SK-N-SH (cell line): Measurements from ENCODE around the gene ZNF189. TPM values are rescaled to one million over a fixed set of nuclear protein-coding genes. Genes with fewer than 3 reads are reported as not detected.

Experiments used
- CTCF ChIA-PET: fragments of 300-600, 350-600 bp; formaldehyde crosslinking; extraction: SDS; loops from one replicate; lab custom pipeline; 2021; lab: Yijun Ruan, JAX
- POLR2A ChIA-PET: fragments of 350-600 bp; sonication (Branson Sonifier 250); formaldehyde crosslinking; extraction: SDS; loops from one replicate; lab custom pipeline; 2020; ENCODE audit warnings: antibody characterized with exemption, inconsistent platforms; lab: Yijun Ruan, JAX
- DNase-seq: peaks from one replicate; pipeline ENCODE4 v3.0.0; 2012
- H2AFZ ChIP-seq: fragments of 200-600 bp; sonication (generic); 2 replicates; pipeline ENCODE4 v1.8.1; 2016; ENCODE audit warnings: antibody characterized with exemption, mild to moderate bottlenecking, low read depth
- H3F3A ChIP-seq: fragments of 200-600 bp; sonication (generic); replicated peaks from 2 replicates; pipeline ENCODE3; 2016; ENCODE audit warnings: antibody characterized with exemption, mild to moderate bottlenecking; ENCODE audit not compliant: insufficient read depth
- H3K27ac ChIP-seq, 2 experiments: fragments of 200-500 bp in 1 of 2; fragments of 200-600 bp in 1 of 2; sonication (Bioruptor generic) in 1 of 2; sonication (generic), shearing (Covaris generic) in 1 of 2; 2 replicates each; pipeline versions ENCODE4 v1.5.1 to v1.6.1; 2014 to 2016; ENCODE audit warnings: low read depth in 2 of 2, inconsistent platforms in 1 of 2, low read length in 1 of 2, mild to moderate bottlenecking in 1 of 2, mixed read lengths in 1 of 2
- H3K27me3 ChIP-seq: fragments of 200-600 bp; sonication (generic), shearing (Covaris generic); 2 replicates; pipeline ENCODE4 v1.6.1; 2016; ENCODE audit warnings: mixed run types; ENCODE audit not compliant: insufficient read depth
- H3K36me3 ChIP-seq, 2 experiments: fragments of 200-500 bp in 1 of 2; fragments of 200-600 bp in 1 of 2; sonication (Bioruptor generic) in 1 of 2; sonication (generic) in 1 of 2; replicated peaks in 1 of 2; 2 replicates each; pipeline versions ENCODE3 to v1.5.1; 2014 to 2016; ENCODE audit warnings: low read length in 1 of 2, mild to moderate bottlenecking in 1 of 2; ENCODE audit not compliant: insufficient read depth in 2 of 2, control insufficient read depth in 1 of 2
- H3K4me1 ChIP-seq, 2 experiments: fragments of 200-500 bp in 1 of 2; fragments of 200-600 bp in 1 of 2; sonication (Bioruptor generic) in 1 of 2; sonication (generic), shearing (Covaris generic) in 1 of 2; 2 replicates each; pipeline versions ENCODE4 v1.5.1 to v1.6.1; 2014 to 2016; ENCODE audit warnings: low read depth in 1 of 2, low read length in 1 of 2, mixed run types in 1 of 2; ENCODE audit not compliant: insufficient read depth in 2 of 2, control insufficient read depth in 1 of 2
- H3K4me2 ChIP-seq: fragments of 200-600 bp; sonication (generic), shearing (Covaris generic); 2 replicates; pipeline ENCODE4 v1.6.1; 2017; ENCODE audit warnings: mixed run types
- H3K4me3 ChIP-seq, 2 experiments: fragments of 200-500 bp in 1 of 2; fragments of 200-600 bp in 1 of 2; sonication (Bioruptor generic) in 1 of 2; sonication (generic), shearing (Covaris generic) in 1 of 2; 2 replicates each; pipeline versions ENCODE4 v1.5.1 to v1.8.1; 2014 to 2016; ENCODE audit warnings: low read depth in 2 of 2, inconsistent platforms in 1 of 2, low read length in 1 of 2, mild to moderate bottlenecking in 1 of 2, mixed read lengths in 1 of 2, moderate library complexity in 1 of 2
- H3K79me2 ChIP-seq: fragments of 200-600 bp; sonication (generic); 2 replicates; pipeline ENCODE4 v1.8.1; 2017; ENCODE audit warnings: mild to moderate bottlenecking; ENCODE audit not compliant: insufficient read depth
- H3K9ac ChIP-seq: fragments of 200-600 bp; sonication (generic); 2 replicates; pipeline ENCODE4 v1.6.1; 2017; ENCODE audit warnings: mixed run types
- H3K9me2 ChIP-seq: fragments of 200-600 bp; sonication (generic); 2 replicates; pipeline ENCODE4 v1.6.1; 2017; ENCODE audit warnings: mixed run types
- H3K9me3 ChIP-seq: fragments of 200-600 bp; sonication (generic); 2 replicates; pipeline ENCODE4 v1.6.1; 2017; ENCODE audit warnings: mixed run types, mild to moderate bottlenecking, moderate library complexity
- H4K20me1 ChIP-seq: fragments of 200-600 bp; sonication (generic); 2 replicates; pipeline ENCODE4 v1.6.1; 2017; ENCODE audit warnings: mild to moderate bottlenecking, mixed run types; ENCODE audit not compliant: insufficient read depth
- CHD2 ChIP-seq: fragments of 150-350 bp; IDR thresholded peaks from 2 replicates; pipeline ENCODE4 v1.6.1; 2018; ENCODE audit warnings: low read length; ENCODE audit not compliant: partially characterized antibody
- ELF1 ChIP-seq: IDR thresholded peaks from 2 replicates; pipeline ENCODE4 v1.4.0; 2012
- FOXJ3 ChIP-seq: sonication (generic); formaldehyde crosslinking; IDR thresholded peaks from 2 replicates; pipeline ENCODE4 v1.5.1; 2020; ENCODE audit warnings: mild to moderate bottlenecking, missing genetic modification reagents
- GATA2 ChIP-seq: sonication (generic); formaldehyde crosslinking; IDR thresholded peaks from 2 replicates; pipeline ENCODE4 v1.5.0; 2020; ENCODE audit warnings: mild to moderate bottlenecking, missing genetic modification reagents
- REST ChIP-seq: IDR thresholded peaks from 2 replicates; pipeline ENCODE4 v1.6.1; 2012; ENCODE audit warnings: mild to moderate bottlenecking, low read depth, low read length, moderate library complexity
- SIN3A ChIP-seq: IDR thresholded peaks from 2 replicates; pipeline ENCODE4 v1.6.1; 2012; ENCODE audit warnings: low read depth, mild to moderate bottlenecking, low read length, moderate library complexity, borderline replicate concordance
- TAF1 ChIP-seq: IDR thresholded peaks from 2 replicates; pipeline ENCODE4 v1.6.1; 2012; ENCODE audit warnings: low read depth, mild to moderate bottlenecking, low read length, moderate library complexity, borderline replicate concordance
- polyA plus RNA-seq, 3 experiments: library from polyadenylated mRNA; depleted of rRNA; stranded (reverse); fragments of >200 nt; gene quantifications; 2 replicates each; pipeline ENCODE4 v1.2.3, GENCODE V29; 2012
- TF ChIP-seq, protein P1 (sequence below): IDR thresholded peaks from 2 replicates; pipeline ENCODE4 v1.4.0; 2012; ENCODE audit warnings: low read depth
- TF ChIP-seq, protein P2 (sequence below): IDR thresholded peaks from 2 replicates; pipeline ENCODE4; 2012
- TF ChIP-seq, protein P3 (sequence below): IDR thresholded peaks from 2 replicates; pipeline ENCODE4 v1.4.0; 2012; ENCODE audit warnings: low read depth, borderline replicate concordance
- TF ChIP-seq, protein P4 (sequence below): fragments of 150-350 bp; IDR thresholded peaks from 2 replicates; pipeline ENCODE4 v1.6.1; 2017; ENCODE audit warnings: antibody characterized with exemption, low read length, low read depth, borderline replicate concordance

ZNF189 gene
- polyA plus RNA-seq, 1 of the 3 experiments (the other 2 are of a cell fraction) = 2.9 TPM

DNA sequence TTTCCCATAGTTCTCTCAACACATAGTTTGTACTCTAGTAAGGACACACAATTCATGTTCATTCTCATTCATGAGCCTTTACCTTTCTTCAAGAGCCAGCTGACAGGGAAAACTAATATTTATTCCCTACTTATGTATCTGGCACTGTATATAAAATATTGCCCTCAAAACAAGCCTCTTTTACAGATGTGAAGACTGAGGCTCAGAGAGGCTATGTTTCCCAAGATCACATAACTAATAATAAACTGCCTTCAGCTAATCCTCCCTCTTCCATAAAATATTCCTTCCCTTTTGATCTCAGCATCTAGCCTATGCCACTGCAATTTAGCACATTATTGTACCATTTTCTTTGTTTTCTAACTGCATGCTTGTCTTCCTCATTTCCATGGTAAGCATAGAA lies 18.7 kb downstream of the ZNF189 start:
- H3K79me2 ChIP-seq = no peaks in the 10 kb centered on the region
- H3K36me3 ChIP-seq = no peaks in the 10 kb centered on the region
- no peak for DNase-seq
- ChIA-PET POLR2A (no interaction called here), CTCF (interaction anchor here (1.4 kb wide), 1 partner anchor 42 kb away, joined by 4 read pairs; no protein-coding TSS in a partner anchor)
- TF ChIP-seq, protein P1, sequence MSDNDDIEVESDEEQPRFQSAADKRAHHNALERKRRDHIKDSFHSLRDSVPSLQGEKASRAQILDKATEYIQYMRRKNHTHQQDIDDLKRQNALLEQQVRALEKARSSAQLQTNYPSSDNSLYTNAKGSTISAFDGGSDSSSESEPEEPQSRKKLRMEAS = no peak
- TF ChIP-seq, protein P2, sequence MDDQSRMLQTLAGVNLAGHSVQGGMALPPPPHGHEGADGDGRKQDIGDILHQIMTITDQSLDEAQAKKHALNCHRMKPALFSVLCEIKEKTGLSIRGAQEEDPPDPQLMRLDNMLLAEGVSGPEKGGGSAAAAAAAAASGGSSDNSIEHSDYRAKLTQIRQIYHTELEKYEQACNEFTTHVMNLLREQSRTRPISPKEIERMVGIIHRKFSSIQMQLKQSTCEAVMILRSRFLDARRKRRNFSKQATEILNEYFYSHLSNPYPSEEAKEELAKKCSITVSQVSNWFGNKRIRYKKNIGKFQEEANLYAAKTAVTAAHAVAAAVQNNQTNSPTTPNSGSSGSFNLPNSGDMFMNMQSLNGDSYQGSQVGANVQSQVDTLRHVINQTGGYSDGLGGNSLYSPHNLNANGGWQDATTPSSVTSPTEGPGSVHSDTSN = no peak
- TF ChIP-seq FOXJ3 = no peak
- TF ChIP-seq REST = no peak
- no peak overlapping the region for H2AFZ ChIP-seq
- no peaks in the 10 kb centered on the region for H3K9me2 ChIP-seq
- no peak overlapping the region for H3K4me3 ChIP-seq
- no peaks in the 10 kb centered on the region for H3K27me3 ChIP-seq
- H3K27ac ChIP-seq = no peak overlapping the region
- no peaks in the 10 kb centered on the region for H3K4me1 ChIP-seq
- H3K9ac ChIP-seq = no peak overlapping the region
- H3K4me2 ChIP-seq = no peak overlapping the region
- no peaks in the 10 kb centered on the region for H3K9me3 ChIP-seq
- H3F3A ChIP-seq = peaks cover 6% of the 10 kb centered on the region
- no peaks in the 10 kb centered on the region for H4K20me1 ChIP-seq

DNA sequence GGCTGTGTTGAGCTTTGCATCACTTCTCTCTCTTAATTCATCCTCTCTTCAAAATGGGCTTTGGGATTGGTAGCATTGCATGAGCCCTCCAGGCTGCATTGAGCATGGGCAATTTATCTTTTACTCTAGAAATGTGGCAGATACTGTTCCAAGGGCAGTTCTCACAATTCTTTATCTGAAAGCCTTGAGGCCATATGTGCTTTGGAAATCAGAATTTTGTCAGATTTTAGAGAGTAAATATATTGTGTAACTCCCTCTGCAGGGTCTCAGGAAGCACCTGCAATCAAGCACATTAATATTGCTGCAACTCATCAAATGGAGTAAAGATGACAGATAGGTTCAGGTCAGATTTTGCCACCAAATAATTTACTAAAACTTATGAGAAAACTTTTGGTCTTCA lies 19.3 kb downstream of the ZNF189 start:
- ChIA-PET CTCF (interaction anchor here (1.2 kb wide), 1 partner anchor 10 kb away, joined by 3 read pairs; no protein-coding TSS in a partner anchor), POLR2A (no interaction called here)

More for the DNA sequence above, 19.3 kb downstream of the ZNF189 start:
- Histone ChIP-seq H3K4me3 (no peak overlapping the region), H3K4me1 (no peaks in the 10 kb centered on the region), H3K9me2 (no peaks in the 10 kb centered on the region), H3K36me3 (no peaks in the 10 kb centered on the region), H3K4me2 (no peak overlapping the region), H3K9me3 (no peaks in the 10 kb centered on the region), H2AFZ (no peak overlapping the region), H3K27ac (no peak overlapping the region; a peak in 1 of 4 replicates), H4K20me1 (no peaks in the 10 kb centered on the region), H3K9ac (no peak overlapping the region), H3F3A (peaks cover 6% of the 10 kb centered on the region), H3K27me3 (no peaks in the 10 kb centered on the region), H3K79me2 (no peaks in the 10 kb centered on the region)
- TF ChIP-seq TAF1 (no peak), CHD2 (no peak), ELF1 (no peak), SIN3A (no peak), GATA2 (CRISPR knock-in tag) (no peak)
- TF ChIP-seq, protein P3, sequence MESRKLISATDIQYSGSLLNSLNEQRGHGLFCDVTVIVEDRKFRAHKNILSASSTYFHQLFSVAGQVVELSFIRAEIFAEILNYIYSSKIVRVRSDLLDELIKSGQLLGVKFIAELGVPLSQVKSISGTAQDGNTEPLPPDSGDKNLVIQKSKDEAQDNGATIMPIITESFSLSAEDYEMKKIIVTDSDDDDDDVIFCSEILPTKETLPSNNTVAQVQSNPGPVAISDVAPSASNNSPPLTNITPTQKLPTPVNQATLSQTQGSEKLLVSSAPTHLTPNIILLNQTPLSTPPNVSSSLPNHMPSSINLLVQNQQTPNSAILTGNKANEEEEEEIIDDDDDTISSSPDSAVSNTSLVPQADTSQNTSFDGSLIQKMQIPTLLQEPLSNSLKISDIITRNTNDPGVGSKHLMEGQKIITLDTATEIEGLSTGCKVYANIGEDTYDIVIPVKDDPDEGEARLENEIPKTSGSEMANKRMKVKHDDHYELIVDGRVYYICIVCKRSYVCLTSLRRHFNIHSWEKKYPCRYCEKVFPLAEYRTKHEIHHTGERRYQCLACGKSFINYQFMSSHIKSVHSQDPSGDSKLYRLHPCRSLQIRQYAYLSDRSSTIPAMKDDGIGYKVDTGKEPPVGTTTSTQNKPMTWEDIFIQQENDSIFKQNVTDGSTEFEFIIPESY = no peak
- TF ChIP-seq, protein P4, sequence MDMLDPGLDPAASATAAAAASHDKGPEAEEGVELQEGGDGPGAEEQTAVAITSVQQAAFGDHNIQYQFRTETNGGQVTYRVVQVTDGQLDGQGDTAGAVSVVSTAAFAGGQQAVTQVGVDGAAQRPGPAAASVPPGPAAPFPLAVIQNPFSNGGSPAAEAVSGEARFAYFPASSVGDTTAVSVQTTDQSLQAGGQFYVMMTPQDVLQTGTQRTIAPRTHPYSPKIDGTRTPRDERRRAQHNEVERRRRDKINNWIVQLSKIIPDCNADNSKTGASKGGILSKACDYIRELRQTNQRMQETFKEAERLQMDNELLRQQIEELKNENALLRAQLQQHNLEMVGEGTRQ = no peak
- DNase-seq = no peak
